Upper lobe of left lung (tissue), 4 donors: ENCODE measurements around the gene MACROD2.

ENCODE experiments used
- EP300 ChIP-seq, 4 donors: sonication (generic); formaldehyde crosslinking; IDR thresholded peaks; one replicate each; pipeline ENCODE4 v1.5.1; 2017; ENCODE audit warnings: antibody characterized with exemption in 4 of 4, control low read depth in 2 of 4
- POLR2AphosphoS5 ChIP-seq, 2 donors: sonication (generic); formaldehyde crosslinking; IDR thresholded peaks; one replicate each; pipeline ENCODE4 v1.5.1; 2017; ENCODE audit warnings: antibody characterized with exemption in 2 of 2
- TF ChIP-seq, protein P1 (sequence below), 6 experiments: fragments of 450-650 bp in 4 of 6; fragments of 200-600 bp in 2 of 6; sonication (generic) in 2 of 6; IDR thresholded peaks; one replicate each; pipeline ENCODE4 v1.5.1; 2016 to 2019; ENCODE audit warnings: antibody characterized with exemption in 6 of 6

DNA sequence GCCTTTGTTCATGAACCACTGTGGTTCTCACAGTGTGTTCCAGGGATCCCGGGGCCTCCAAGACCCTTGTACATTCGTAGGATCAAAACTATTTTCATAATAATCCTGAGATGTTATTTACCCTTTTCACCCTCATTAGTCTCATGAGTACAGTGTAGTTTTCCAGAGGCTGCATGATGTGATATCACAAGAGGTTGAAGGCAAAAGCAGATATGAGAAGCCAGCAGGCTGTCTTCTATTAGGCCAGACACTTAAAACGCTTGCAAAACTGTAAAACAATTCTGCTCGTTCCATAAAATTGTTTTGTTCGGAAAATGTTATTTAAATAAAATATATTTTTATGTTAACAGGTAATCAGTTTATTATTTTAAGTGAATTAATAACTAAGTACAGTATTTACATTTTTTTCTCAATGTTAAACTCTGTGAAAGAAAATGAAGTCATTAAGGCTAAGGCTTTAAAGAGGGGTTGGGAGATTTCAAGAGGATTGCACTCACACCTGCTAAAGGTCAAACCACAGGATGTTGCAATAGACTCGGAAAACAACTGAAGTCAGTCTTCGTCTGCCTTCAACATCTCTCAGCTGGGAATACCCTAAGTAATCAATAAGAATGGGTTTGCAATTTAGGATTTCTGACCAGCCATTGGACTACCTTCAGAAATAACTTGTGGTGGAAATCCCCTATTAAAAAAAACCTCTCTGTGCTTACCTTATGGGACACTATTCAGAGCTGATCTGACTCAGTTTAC, 2103.7 kb downstream of the MACROD2 start:
- TF ChIP-seq, protein P1, sequence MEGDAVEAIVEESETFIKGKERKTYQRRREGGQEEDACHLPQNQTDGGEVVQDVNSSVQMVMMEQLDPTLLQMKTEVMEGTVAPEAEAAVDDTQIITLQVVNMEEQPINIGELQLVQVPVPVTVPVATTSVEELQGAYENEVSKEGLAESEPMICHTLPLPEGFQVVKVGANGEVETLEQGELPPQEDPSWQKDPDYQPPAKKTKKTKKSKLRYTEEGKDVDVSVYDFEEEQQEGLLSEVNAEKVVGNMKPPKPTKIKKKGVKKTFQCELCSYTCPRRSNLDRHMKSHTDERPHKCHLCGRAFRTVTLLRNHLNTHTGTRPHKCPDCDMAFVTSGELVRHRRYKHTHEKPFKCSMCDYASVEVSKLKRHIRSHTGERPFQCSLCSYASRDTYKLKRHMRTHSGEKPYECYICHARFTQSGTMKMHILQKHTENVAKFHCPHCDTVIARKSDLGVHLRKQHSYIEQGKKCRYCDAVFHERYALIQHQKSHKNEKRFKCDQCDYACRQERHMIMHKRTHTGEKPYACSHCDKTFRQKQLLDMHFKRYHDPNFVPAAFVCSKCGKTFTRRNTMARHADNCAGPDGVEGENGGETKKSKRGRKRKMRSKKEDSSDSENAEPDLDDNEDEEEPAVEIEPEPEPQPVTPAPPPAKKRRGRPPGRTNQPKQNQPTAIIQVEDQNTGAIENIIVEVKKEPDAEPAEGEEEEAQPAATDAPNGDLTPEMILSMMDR (IDR thresholded peaks at IDR 0.05) = no peak
- TF ChIP-seq EP300 (IDR thresholded peaks at IDR 0.05) (no peak), POLR2AphosphoS5 (IDR thresholded peaks at IDR 0.05) (no peak)
